Colonic mucosa (tissue), 4 donors: Measurements from ENCODE around the gene ZSCAN30. TPM values are rescaled to one million over a fixed set of nuclear protein-coding genes. Genes with fewer than 3 reads are reported as not detected.

Experiments used
- DNase-seq: peaks from one replicate; pipeline ENCODE4 v3.0.0-alpha.2; 2020
- H3K27ac ChIP-seq: fragments of 200-600 bp; one replicate; pipeline ENCODE4 v1.8.0; 2021
- H3K27me3 ChIP-seq: fragments of 200-600 bp; one replicate; pipeline ENCODE4 v1.8.0; 2021
- H3K36me3 ChIP-seq: fragments of 200-600 bp; one replicate; pipeline ENCODE4 v1.8.0; 2021
- H3K4me1 ChIP-seq: fragments of 200-600 bp; one replicate; pipeline ENCODE4 v1.8.0; 2021; ENCODE audit warnings: mild to moderate bottlenecking
- H3K4me3 ChIP-seq: fragments of 200-600 bp; one replicate; pipeline ENCODE4 v1.8.0; 2021
- H3K9ac ChIP-seq, 2 donors: one replicate each; pipeline ENCODE4 v1.7.0; 2013; ENCODE audit warnings: control low read depth in 2 of 2, low read depth in 2 of 2, low read length in 2 of 2
- H3K9me3 ChIP-seq: fragments of 200-600 bp; one replicate; pipeline ENCODE4 v1.8.0; 2021
- intact Hi-C: fragments of 100-400 bp; cut with DNase I; formaldehyde crosslinking; loops from one replicate; pipeline ENCODE4 v1.14.1; 2022
- total RNA-seq, 2 donors: library from RNA; stranded (reverse); fragmentation: NEBNext Ultra II Directional in 1 of 2; extraction: Animal tissue kit (Norgen Biotek cat#: 25700) in 1 of 2; gene quantifications; one replicate each; pipeline ENCODE4 v1.2.1, GENCODE V29; 2021
- TF ChIP-seq, protein P1 (sequence below): fragments of 200-600 bp; IDR thresholded peaks from one replicate; pipeline ENCODE4 v1.8.0; 2022; ENCODE audit warnings: antibody characterized with exemption, mild to moderate bottlenecking
- donor health status: healthy.
- donor health status: DM: no; HTN: no; CAD: no.
- donor health status: DM: no; HTN: no; CAD: no.

ZSCAN30 gene
- total RNA-seq, 2 donors from 2014 or later = 7.8 to 9.4 TPM

DNA sequence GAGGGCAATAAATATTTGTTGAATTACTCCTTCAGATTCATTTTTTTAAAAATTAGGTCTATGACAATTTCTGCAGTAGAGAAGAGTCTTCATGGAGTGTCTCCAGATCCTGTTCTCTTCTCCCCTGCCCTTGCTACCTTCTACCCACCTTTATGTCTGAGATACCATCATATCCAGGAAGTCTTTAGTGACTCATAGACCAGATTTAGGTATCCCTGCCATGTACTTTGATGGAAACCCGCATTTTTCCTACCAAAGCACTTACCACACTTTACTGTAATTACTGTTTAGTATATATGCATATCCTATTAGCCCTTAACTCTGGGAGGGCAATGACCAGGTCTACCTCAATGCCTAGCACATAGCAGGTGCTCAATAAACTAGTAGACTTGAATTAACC, 37.6 kb downstream of the ZSCAN30 start:
- TF ChIP-seq, protein P1, sequence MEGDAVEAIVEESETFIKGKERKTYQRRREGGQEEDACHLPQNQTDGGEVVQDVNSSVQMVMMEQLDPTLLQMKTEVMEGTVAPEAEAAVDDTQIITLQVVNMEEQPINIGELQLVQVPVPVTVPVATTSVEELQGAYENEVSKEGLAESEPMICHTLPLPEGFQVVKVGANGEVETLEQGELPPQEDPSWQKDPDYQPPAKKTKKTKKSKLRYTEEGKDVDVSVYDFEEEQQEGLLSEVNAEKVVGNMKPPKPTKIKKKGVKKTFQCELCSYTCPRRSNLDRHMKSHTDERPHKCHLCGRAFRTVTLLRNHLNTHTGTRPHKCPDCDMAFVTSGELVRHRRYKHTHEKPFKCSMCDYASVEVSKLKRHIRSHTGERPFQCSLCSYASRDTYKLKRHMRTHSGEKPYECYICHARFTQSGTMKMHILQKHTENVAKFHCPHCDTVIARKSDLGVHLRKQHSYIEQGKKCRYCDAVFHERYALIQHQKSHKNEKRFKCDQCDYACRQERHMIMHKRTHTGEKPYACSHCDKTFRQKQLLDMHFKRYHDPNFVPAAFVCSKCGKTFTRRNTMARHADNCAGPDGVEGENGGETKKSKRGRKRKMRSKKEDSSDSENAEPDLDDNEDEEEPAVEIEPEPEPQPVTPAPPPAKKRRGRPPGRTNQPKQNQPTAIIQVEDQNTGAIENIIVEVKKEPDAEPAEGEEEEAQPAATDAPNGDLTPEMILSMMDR = no peak
- Histone ChIP-seq H3K27ac (no peak overlapping the region), H3K36me3 (peaks cover 4% of the 10 kb centered on the region), H3K4me1 (no peaks in the 10 kb centered on the region), H3K9ac (no peak overlapping the region), H3K27me3 (no peaks in the 10 kb centered on the region), H3K9me3 (no peaks in the 10 kb centered on the region), H3K4me3 (no peak overlapping the region)
- DNase-seq = no peak
- intact Hi-C loops = no loop called here

DNA sequence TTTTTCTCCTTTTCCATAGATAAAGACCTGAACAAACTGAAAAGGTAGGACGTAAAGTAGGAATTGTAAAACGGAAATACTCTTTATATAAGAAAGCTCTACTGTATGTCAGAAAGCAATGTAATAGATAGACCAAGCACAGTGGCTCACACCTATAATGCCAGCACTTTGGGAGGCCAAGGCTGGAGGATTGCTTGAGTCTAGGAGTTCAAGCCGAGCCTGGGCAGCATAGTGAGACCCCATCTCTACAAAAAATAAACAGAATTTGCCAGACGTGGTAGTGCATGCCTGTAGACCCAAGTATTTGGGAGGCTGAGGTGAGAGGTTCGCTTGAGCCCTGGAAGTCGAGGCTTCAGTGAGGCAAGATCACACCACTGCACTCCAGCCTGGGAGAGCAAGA, 41.6 kb downstream of the ZSCAN30 start:
- no peaks in the 10 kb centered on the region for H3K9me3 ChIP-seq
- peaks cover 7% of the 10 kb centered on the region for H3K36me3 ChIP-seq
- intact Hi-C loops = no loop called here
- TF ChIP-seq, protein P1 = no peak
- no peaks in the 10 kb centered on the region for H3K4me1 ChIP-seq
- no peak overlapping the region for H3K27ac ChIP-seq
- no peak overlapping the region for H3K4me3 ChIP-seq
- no peak overlapping the region for H3K9ac ChIP-seq
- no peaks in the 10 kb centered on the region for H3K27me3 ChIP-seq
- DNase-seq = no peak

DNA sequence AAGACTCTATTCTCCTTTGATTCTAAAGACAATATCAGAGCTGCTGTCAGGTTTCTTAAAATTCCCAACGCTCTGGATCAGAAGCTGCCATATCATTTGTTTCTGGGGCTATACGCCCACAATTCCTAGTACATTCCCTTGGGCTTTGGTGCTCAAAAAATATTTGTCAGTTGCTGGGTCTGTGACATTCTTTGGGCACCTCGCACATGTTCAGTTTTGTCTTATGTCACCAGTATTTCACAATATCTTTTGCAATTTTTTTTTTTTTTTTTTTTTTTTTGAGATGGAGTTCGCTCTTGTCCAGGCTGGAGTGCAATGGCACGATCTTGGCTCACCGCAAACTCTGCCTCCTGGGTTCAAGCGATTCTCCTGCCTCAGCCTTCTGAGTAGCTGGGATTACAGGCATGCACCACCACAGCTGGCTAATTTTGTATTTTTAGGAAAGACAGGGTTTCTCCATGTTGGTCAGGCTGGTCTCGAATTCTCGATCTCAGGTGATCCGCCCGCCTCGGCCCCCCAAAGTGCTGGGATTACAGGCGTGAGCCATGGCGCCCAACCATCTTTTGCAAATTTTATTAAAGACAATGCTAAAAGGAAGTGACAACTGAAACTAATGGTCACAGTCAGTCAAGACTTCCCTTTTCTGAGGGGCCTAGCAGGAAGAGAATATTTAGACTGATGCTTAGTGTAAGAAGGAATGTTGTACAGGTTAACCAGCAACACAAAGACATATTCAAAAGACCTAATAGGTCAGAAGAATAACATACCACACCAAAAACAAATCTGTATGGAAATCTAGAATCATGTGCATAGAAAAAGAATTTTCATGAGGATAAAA, 42.4 kb downstream of the ZSCAN30 start:
- no peak for DNase-seq
- Histone ChIP-seq H3K4me3 (no peak overlapping the region), H3K27ac (no peak overlapping the region), H3K9me3 (no peaks in the 10 kb centered on the region), H3K9ac (no peak overlapping the region), H3K4me1 (no peaks in the 10 kb centered on the region), H3K36me3 (peaks cover 7% of the 10 kb centered on the region), H3K27me3 (no peaks in the 10 kb centered on the region)
- intact Hi-C loops = no loop called here
- TF ChIP-seq, protein P1 = no peak

DNA sequence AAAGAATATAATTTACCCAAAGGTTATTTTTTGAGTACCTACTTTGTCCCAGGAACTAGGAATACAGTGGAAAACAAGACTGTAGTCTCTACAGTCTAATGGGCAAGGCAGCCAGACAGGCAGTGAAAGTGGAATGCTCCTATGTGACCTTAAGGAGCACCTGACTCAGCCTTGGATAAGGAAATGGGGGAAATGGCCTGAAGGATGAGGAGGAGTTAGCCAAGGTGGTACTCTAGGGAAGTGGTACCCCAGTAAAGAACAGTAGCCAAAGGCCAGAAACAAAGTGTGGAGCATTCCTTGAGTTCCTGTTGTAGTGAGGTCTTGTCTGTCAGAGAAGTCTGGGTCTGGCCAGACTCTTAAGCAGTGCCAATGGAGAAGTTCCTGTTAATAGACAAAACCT, 43.2 kb downstream of the ZSCAN30 start:
- H3K9ac ChIP-seq = no peak overlapping the region
- H3K27me3 ChIP-seq = no peaks in the 10 kb centered on the region
- H3K9me3 ChIP-seq = no peaks in the 10 kb centered on the region
- no peak overlapping the region for H3K4me3 ChIP-seq
- no peaks in the 10 kb centered on the region for H3K4me1 ChIP-seq
- DNase-seq = no peak
- TF ChIP-seq, protein P1 = no peak
- no peak overlapping the region for H3K27ac ChIP-seq
- intact Hi-C loops = no loop called here
- peaks cover 7% of the 10 kb centered on the region for H3K36me3 ChIP-seq

DNA sequence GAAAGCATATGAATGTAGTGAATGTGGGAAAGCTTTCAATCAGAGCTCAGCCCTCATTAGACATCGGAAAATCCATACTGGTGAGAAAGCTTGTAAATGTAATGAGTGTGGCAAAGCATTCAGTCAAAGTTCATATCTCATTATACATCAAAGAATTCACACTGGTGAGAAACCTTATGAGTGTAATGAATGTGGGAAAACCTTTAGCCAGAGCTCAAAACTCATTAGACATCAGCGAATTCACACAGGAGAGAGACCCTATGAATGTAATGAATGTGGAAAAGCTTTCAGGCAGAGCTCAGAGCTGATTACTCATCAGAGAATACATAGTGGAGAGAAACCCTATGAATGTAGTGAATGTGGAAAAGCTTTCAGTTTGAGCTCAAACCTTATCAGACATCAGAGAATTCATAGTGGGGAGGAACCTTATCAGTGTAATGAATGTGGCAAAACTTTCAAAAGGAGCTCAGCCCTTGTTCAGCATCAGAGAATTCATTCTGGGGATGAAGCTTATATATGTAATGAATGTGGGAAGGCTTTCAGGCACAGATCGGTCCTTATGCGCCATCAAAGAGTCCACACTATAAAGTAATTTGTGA, 44.2 kb downstream of the ZSCAN30 start:
- DNase-seq = no peak
- peaks cover 7% of the 10 kb centered on the region for H3K36me3 ChIP-seq
- H3K9me3 ChIP-seq = no peaks in the 10 kb centered on the region

More for the DNA sequence above, 44.2 kb downstream of the ZSCAN30 start:
- TF ChIP-seq, protein P1 = no peak
- intact Hi-C loops = no loop called here
- H3K9ac ChIP-seq = no peak overlapping the region
- H3K27ac ChIP-seq = no peak overlapping the region
- no peaks in the 10 kb centered on the region for H3K4me1 ChIP-seq
- H3K27me3 ChIP-seq = no peaks in the 10 kb centered on the region
- H3K4me3 ChIP-seq = no peak overlapping the region
